ENCODE results near the gene LEFTY1. TPM values are rescaled to one million over a fixed set of nuclear protein-coding genes. Genes with fewer than 3 reads are reported as not detected.

Gene LEFTY1
- total RNA-seq, 1 experiment from 2014 or later: 0.64 TPM

- ATAC-seq: no peak
- intact Hi-C loops (cut with micrococcal nuclease): no loop called here
- H3K4me2 ChIP-seq (ENCODE audit: low read length): peak overlapping the region; percentile 63; the same call in 1 of the 2 replicates
- no peaks in the 10 kb centered on the region for H4K20me1 ChIP-seq (ENCODE audit: insufficient read depth)
- H3K27me3 ChIP-seq (ENCODE audit: insufficient read depth, low read length): no peaks in the 10 kb centered on the region
- no peaks in the 10 kb centered on the region for H3K36me3 ChIP-seq (ENCODE audit: control insufficient read depth in 1 of 2, insufficient read depth in 2 of 2, low read length in 2 of 2)
- no peak overlapping the region for H3K9ac ChIP-seq (ENCODE audit: low read length)
- ChIA-PET POLR2A (no interaction called here), RAD21 (ENCODE audit: low non-redundant PET in 1 of 2, low total read pairs in 2 of 2, uncharacterized antibody in 2 of 2, unreplicated experiment in 2 of 2) (no interaction called here), CTCF (interaction anchor here (1.3 kb wide), 1 partner anchor 14 kb away, joined by 6 read pairs; no protein-coding TSS in a partner anchor)
- no peaks in the 10 kb centered on the region for H3K9me3 ChIP-seq (ENCODE audit: control insufficient read depth in 1 of 2, insufficient read depth in 1 of 2, low read depth in 1 of 2, low read length in 2 of 2)
- BruUV-seq (replicated peaks): no TSS peak
- H3K4me3 ChIP-seq (replicated peaks in 1 of 2; ENCODE audit: low read depth in 1 of 2, low read length in 2 of 2): no peak overlapping the region
- DNase-seq (ENCODE audit: low read depth, low spot score): no peak
- no peaks in the 10 kb centered on the region for H3K79me2 ChIP-seq (ENCODE audit: insufficient read depth, low read length)
- no peak overlapping the region for H3K27ac ChIP-seq (ENCODE audit: low read depth, low read length)
- H3K4me1 ChIP-seq (ENCODE audit: control insufficient read depth in 1 of 2, insufficient read depth in 2 of 2, low read length in 2 of 2): peaks cover 8 to 12% of the 10 kb centered on the region in 2 experiments; a peak in 3 of 4 replicates
- H3K9me2 ChIP-seq (ENCODE audit: insufficient read depth): no peaks in the 10 kb centered on the region
- H2AFZ ChIP-seq (ENCODE audit: low read depth, low read length, poor library complexity, severe bottlenecking): peak overlapping the region; percentile 94
- TF ChIP-seq CBX3 (IDR thresholded peaks at IDR 0.05; ENCODE audit: low read depth): no peak
- no peak for TF ChIP-seq ZFX (IDR thresholded peaks at IDR 0.05)
- no peak for TF ChIP-seq ZNF274 (IDR thresholded peaks at IDR 0.05; ENCODE audit: low read depth, low read length)
- TF ChIP-seq ATF3 (IDR thresholded peaks at IDR 0.05): no peak
- TF ChIP-seq, protein P1, sequence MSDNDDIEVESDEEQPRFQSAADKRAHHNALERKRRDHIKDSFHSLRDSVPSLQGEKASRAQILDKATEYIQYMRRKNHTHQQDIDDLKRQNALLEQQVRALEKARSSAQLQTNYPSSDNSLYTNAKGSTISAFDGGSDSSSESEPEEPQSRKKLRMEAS (IDR thresholded peaks at IDR 0.05): no peak
- TF ChIP-seq EZH2 (IDR thresholded peaks at IDR 0.05): no peak
- TF ChIP-seq SRF (IDR thresholded peaks at IDR 0.05; ENCODE audit: low read depth): no peak
- no peak for TF ChIP-seq CTCF (IDR thresholded peaks at IDR 0.05 in 2 of 3, conservative IDR thresholded peaks at IDR 0.05 in 1 of 3; ENCODE audit: borderline replicate concordance in 1 of 3, insufficient read depth in 1 of 3, low read depth in 2 of 3, low read length in 2 of 3)
- TF ChIP-seq, protein P2, sequence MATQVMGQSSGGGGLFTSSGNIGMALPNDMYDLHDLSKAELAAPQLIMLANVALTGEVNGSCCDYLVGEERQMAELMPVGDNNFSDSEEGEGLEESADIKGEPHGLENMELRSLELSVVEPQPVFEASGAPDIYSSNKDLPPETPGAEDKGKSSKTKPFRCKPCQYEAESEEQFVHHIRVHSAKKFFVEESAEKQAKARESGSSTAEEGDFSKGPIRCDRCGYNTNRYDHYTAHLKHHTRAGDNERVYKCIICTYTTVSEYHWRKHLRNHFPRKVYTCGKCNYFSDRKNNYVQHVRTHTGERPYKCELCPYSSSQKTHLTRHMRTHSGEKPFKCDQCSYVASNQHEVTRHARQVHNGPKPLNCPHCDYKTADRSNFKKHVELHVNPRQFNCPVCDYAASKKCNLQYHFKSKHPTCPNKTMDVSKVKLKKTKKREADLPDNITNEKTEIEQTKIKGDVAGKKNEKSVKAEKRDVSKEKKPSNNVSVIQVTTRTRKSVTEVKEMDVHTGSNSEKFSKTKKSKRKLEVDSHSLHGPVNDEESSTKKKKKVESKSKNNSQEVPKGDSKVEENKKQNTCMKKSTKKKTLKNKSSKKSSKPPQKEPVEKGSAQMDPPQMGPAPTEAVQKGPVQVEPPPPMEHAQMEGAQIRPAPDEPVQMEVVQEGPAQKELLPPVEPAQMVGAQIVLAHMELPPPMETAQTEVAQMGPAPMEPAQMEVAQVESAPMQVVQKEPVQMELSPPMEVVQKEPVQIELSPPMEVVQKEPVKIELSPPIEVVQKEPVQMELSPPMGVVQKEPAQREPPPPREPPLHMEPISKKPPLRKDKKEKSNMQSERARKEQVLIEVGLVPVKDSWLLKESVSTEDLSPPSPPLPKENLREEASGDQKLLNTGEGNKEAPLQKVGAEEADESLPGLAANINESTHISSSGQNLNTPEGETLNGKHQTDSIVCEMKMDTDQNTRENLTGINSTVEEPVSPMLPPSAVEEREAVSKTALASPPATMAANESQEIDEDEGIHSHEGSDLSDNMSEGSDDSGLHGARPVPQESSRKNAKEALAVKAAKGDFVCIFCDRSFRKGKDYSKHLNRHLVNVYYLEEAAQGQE (IDR thresholded peaks at IDR 0.05; ENCODE audit: low read depth): no peak
- TF ChIP-seq POLR2A (IDR thresholded peaks at IDR 0.05; ENCODE audit: borderline replicate concordance, extremely low read depth, insufficient read depth, insufficient read length): no peak
- TF ChIP-seq YY1 (IDR thresholded peaks at IDR 0.05; ENCODE audit: extremely low read depth, insufficient replicate concordance, low read depth, low read length): no peak
- no peak for TF ChIP-seq EZH2phosphoT487 (IDR thresholded peaks at IDR 0.05; ENCODE audit: borderline replicate concordance)
- TF ChIP-seq RAD21 (IDR thresholded peaks at IDR 0.05; ENCODE audit: low read depth): no peak
- TF ChIP-seq CEBPB (IDR thresholded peaks at IDR 0.05; ENCODE audit: low read depth): no peak
- TF ChIP-seq SP1 (IDR thresholded peaks at IDR 0.05; ENCODE audit: low read depth): no peak
- TF ChIP-seq JUND (IDR thresholded peaks at IDR 0.05): no peak
- no peak for TF ChIP-seq EGR1 (IDR thresholded peaks at IDR 0.05; ENCODE audit: low read depth)
- no peak for TF ChIP-seq TCF7L2 (IDR thresholded peaks at IDR 0.05; ENCODE audit: borderline replicate concordance, extremely low read depth, insufficient read depth, insufficient read length)
- no peak for TF ChIP-seq ZBTB33 (IDR thresholded peaks at IDR 0.05; ENCODE audit: extremely low read depth, insufficient replicate concordance, low read length)
Observed at GRCh38 chr1:225897595-225898514, 8.9 kb upstream of the LEFTY1 start.

Data from HCT116 (cell line).